Measurements from ENCODE around the gene NOC4L. TPM values are rescaled to one million over a fixed set of nuclear protein-coding genes. Genes with fewer than 3 reads are reported as not detected.

Gene NOC4L
- total and polyA plus RNA-seq, 12 donors, result 7.4 to 22.2 (median 9.5) TPM

- Histone ChIP-seq H3K4me3 (no peak overlapping the region), H3K4me1 (peaks cover 0 to 9% (median 0%) of the 10 kb centered on the region in 9 donors), H3K27me3 (peaks cover 0 to 64% (median 42%) of the 10 kb centered on the region in 7 donors), H3K27ac (no peak overlapping the region), H3K9me3 (no peaks in the 10 kb centered on the region), H3K36me3 (no peaks in the 10 kb centered on the region)
- no peak for ATAC-seq
- intact Hi-C loops (cut with DNase I), result no loop called here
- TF ChIP-seq CTCF (IDR thresholded peaks at IDR 0.05), result no peak
- WGBS, 2 donors, result 75 to 76% methylated on average over 30 of the region's 30 CpGs
- DNase-seq, result no peak
Observed at GRCh38 chr12:132167611-132168310, 23.5 kb downstream of the NOC4L start.

DNA sequence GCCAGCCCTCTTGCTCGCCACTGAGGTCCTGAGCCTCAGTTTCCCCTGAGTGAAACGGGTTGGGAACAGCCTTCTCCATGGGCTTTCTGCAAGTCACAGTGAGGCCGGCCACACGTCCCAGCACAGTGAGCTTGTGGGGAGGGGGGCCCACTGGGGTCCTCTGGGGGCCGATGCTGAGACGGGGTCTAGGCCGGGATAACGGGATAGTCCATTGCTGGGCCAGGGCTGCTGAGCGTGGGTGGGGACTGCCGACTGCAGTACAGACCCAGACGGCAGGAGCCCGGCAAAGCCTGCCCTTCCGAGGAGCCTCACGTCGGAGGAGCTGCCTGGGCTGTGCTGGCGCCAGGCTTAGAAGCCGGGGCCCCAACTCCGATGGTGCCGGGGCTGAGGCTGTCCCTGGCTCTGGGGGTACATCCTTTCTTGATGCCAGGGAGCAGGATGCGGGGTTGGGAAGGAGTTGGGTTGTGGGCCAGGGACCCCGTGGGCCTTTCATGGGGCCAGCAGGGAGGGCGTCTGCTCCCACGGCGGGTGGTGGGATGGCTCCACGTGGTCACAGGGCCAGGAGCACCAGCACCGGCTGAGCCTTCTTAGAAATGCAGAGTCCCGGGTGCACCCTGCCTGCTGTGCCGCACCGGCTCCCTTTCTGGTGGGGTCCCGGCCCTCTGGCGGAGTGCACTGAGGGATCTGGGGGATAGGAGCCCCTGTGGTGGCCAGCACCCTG lies 24.2 kb downstream of the NOC4L start:
- Histone ChIP-seq H3K4me3 (no peak overlapping the region), H3K36me3 (no peaks in the 10 kb centered on the region), H3K4me1 (peaks cover 0 to 2% (median 0%) of the 10 kb centered on the region in 9 donors), H3K9me3 (no peaks in the 10 kb centered on the region), H3K27ac (no peak overlapping the region), H3K27me3 (peaks cover 0 to 65% (median 42%) of the 10 kb centered on the region in 7 donors)
- no peak for TF ChIP-seq CTCF (IDR thresholded peaks at IDR 0.05)
- 82 to 86% methylated on average over 31 of the region's 31 CpGs for WGBS, 2 donors
- DNase-seq (peak in 1 of 2 donors; percentile 2), ATAC-seq (peak in 2 of 8 donors; percentile 18 to 21)
- intact Hi-C loops (cut with DNase I), result no loop called here

- no peaks in the 10 kb centered on the region for H3K36me3 ChIP-seq
- intact Hi-C loops (cut with DNase I), result no loop called here
- no peak overlapping the region for H3K4me3 ChIP-seq
- no peak overlapping the region for H3K27ac ChIP-seq
- 78 to 82% methylated on average over 15 to 17 of the region's 17 CpGs for WGBS, 2 donors
- no peaks in the 10 kb centered on the region for H3K9me3 ChIP-seq
- ATAC-seq (no peak), DNase-seq (peak in 1 of 2 donors; percentile 11)
- peaks cover 0 to 67% (median 42%) of the 10 kb centered on the region in 7 donors for H3K27me3 ChIP-seq
- no peak for TF ChIP-seq CTCF (IDR thresholded peaks at IDR 0.05)
- no peaks in the 10 kb centered on the region for H3K4me1 ChIP-seq
Observed at GRCh38 chr12:132169376-132169775, 25.1 kb downstream of the NOC4L start.

DNA sequence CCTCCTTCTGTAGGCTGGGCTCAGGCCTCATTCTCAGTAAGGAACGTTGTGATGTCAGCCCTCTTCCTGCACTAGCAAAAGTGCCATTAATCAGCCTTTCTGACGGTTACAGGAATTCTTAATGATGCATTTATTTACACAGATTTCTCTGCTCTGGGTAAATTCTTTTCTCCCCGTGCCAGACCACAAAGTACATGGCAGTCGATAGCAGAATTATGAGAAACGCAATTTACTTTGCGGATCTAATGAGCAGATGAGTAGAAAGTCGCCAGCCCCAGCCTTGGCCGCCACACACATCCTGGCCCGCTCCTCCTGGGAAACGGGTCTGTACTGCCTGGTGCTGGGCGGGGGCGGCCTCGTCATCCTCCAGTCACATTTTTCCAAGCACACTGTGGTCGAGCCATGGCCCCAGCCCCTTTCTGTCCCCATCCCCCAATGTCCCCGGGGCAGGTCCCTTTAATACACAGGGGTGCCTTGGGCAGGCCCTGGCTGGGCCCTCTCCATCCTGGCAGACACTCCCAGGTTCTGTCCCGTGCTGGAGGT lies 25.9 kb downstream of the NOC4L start:
- intact Hi-C loops (cut with DNase I), result no loop called here
- WGBS, 2 donors, result 42 to 53% methylated on average over 16 of the region's 16 CpGs
- H3K4me3 ChIP-seq, result no peak overlapping the region
- H3K4me1 ChIP-seq, result no peaks in the 10 kb centered on the region
- TF ChIP-seq CTCF (IDR thresholded peaks at IDR 0.05), result no peak
- no peak overlapping the region for H3K27ac ChIP-seq
- ATAC-seq (peak in 1 of 8 donors; percentile 21), DNase-seq (peak in 1 of 2 donors; percentile 6)
- peaks cover 0 to 75% (median 48%) of the 10 kb centered on the region in 7 donors for H3K27me3 ChIP-seq
- no peaks in the 10 kb centered on the region for H3K9me3 ChIP-seq
- no peaks in the 10 kb centered on the region for H3K36me3 ChIP-seq
